Measurements from ENCODE around the gene RGS21. TPM values are rescaled to one million over a fixed set of nuclear protein-coding genes. Genes with fewer than 3 reads are reported as not detected.

RGS21 gene
- total RNA-seq, 1 donor from 2014 or later = not detected

DNA sequence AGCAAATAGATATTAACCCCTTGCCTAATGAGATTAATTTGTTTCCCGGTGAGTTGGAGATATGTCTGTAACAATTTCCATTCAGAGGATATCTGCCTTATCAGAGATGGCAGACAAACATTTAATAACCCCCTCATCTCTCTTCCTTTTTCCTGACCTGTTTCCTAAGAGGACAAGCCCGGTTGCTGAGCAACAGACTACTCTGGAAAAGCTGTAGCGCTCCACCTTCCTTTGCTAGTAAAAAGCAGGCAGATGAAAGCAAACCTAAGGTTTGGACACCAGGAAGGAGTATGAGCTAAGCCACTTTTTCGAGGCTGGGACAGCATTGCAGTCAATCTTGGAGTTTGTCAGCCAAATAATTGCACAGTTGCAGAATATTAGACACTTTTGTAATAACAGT lies 82.4 kb downstream of the RGS21 start:
- no peak for ATAC-seq
- H3K4me3 ChIP-seq = no peak overlapping the region
- no peaks in the 10 kb centered on the region for H3K36me3 ChIP-seq
- no peak for TF ChIP-seq CTCF (IDR thresholded peaks at IDR 0.05)
- H3K4me1 ChIP-seq = no peaks in the 10 kb centered on the region
- H3K9me3 ChIP-seq = no peaks in the 10 kb centered on the region
- no peak for DNase-seq
- no peaks in the 10 kb centered on the region for H3K27me3 ChIP-seq
- H3K27ac ChIP-seq = no peak overlapping the region
- intact Hi-C loops (cut with DNase I) = no loop called here

DNA sequence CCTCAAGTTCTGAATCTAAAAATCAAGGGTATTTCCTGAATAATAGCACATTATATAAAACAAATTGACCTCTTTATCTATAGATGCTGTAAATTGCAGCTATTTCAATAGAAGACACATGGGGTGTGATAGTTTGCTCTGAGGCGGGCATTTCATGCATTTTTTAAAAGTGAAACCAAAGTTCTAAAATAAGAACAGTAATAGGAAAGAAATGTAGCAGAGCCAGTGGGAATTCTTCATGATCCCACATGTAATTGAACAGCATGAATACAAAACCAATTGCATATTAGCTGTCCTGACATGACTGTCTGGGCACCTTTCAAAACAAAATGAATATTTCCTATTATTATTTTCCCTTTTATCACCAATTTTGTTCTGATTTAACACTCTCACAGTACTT lies 85.0 kb downstream of the RGS21 start:
- Histone ChIP-seq H3K4me3 (no peak overlapping the region), H3K36me3 (no peaks in the 10 kb centered on the region), H3K4me1 (no peaks in the 10 kb centered on the region), H3K27me3 (no peaks in the 10 kb centered on the region), H3K9me3 (no peaks in the 10 kb centered on the region), H3K27ac (no peak overlapping the region)
- intact Hi-C loops (cut with DNase I) = no loop called here
- ATAC-seq (no peak), DNase-seq (no peak)
- no peak for TF ChIP-seq CTCF (IDR thresholded peaks at IDR 0.05)

DNA sequence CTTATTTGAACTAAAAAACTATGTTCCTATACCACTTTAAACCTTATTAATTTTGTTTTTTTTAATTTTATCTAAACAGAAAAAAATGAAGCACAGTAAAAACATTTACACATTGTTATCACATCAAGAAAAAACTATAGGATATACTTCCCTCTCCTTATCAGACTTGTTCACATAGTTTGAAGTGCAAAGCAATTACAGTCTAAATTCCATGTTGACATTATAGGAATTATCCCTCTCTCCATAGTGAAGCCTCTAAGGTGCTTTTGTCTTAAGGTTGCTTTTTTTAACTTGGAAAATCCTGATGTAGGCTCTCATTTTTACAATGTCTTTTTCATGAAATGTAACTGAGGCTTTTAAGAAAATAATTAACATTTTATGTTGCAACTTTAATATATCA lies 85.8 kb downstream of the RGS21 start:
- Histone ChIP-seq H3K9me3 (no peaks in the 10 kb centered on the region), H3K4me1 (no peaks in the 10 kb centered on the region), H3K36me3 (no peaks in the 10 kb centered on the region), H3K27ac (no peak overlapping the region), H3K4me3 (no peak overlapping the region), H3K27me3 (no peaks in the 10 kb centered on the region)
- ATAC-seq = no peak
- no peak for TF ChIP-seq CTCF (IDR thresholded peaks at IDR 0.05)
- DNase-seq = no peak
- intact Hi-C loops (cut with DNase I) = no loop called here

DNA sequence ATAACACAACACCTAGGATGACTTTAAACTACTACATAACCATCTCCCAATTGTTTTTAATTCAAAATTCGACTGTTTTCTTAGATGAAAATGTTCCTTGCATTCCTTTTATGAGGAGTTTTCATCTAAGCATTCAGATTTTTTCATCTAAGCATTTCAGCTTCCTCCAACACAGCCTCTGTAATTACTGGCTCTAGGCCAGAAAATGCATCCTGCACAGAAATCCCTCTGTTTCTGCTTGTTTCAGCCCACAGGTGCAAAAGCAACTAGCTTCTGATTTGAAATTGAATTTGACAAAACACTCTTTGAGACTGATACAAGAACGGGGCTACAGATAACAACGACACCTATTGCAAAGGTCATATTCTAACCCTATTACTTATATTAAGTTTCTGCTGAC lies 90.4 kb downstream of the RGS21 start:
- H3K27me3 ChIP-seq = no peaks in the 10 kb centered on the region
- no peaks in the 10 kb centered on the region for H3K9me3 ChIP-seq
- intact Hi-C loops (cut with DNase I) = no loop called here
- no peaks in the 10 kb centered on the region for H3K4me1 ChIP-seq
- no peak for ATAC-seq
- H3K36me3 ChIP-seq = no peaks in the 10 kb centered on the region
- H3K27ac ChIP-seq = no peak overlapping the region
- DNase-seq = no peak
- no peak overlapping the region for H3K4me3 ChIP-seq
- no peak for TF ChIP-seq CTCF (IDR thresholded peaks at IDR 0.05)

Other genes starting within 250 kb of the RGS21 start
- 9.1 TPM for gene RGS18, start 158.5 kb upstream of the RGS21 start, total RNA-seq